IPS-20b (cell line): ENCODE data around the gene CHD9.

Experiments
- H3K27ac ChIP-seq: one replicate; pipeline ENCODE4 v1.5.1; 2013; ENCODE audit warnings: low read length
- H3K27me3 ChIP-seq: 2 replicates; pipeline ENCODE4 v1.6.1; 2013; ENCODE audit warnings: mild to moderate bottlenecking, low read length, inconsistent platforms; ENCODE audit not compliant: insufficient read depth
- H3K36me3 ChIP-seq: 2 replicates; pipeline ENCODE4 v1.6.1; 2013; ENCODE audit warnings: low read depth, mild to moderate bottlenecking, inconsistent platforms, low read length, moderate library complexity; ENCODE audit not compliant: insufficient read depth
- H3K4me1 ChIP-seq: 2 replicates; pipeline ENCODE4 v1.6.1; 2013; ENCODE audit warnings: mild to moderate bottlenecking, control low read depth, inconsistent platforms, low read length, moderate library complexity; ENCODE audit not compliant: insufficient read depth
- H3K4me3 ChIP-seq: 2 replicates; pipeline ENCODE4 v1.5.1; 2013; ENCODE audit warnings: mild to moderate bottlenecking, low read length, inconsistent platforms
- H3K9ac ChIP-seq: 2 replicates; pipeline ENCODE4 v1.6.1; 2013; ENCODE audit warnings: low read depth, mild to moderate bottlenecking, inconsistent platforms, low read length, moderate library complexity
- H3K9me3 ChIP-seq: 2 replicates; pipeline ENCODE4 v1.6.1; 2013; ENCODE audit warnings: mild to moderate bottlenecking, low read depth, low read length, inconsistent platforms; ENCODE audit not compliant: insufficient read depth

The CHD9 gene

DNA sequence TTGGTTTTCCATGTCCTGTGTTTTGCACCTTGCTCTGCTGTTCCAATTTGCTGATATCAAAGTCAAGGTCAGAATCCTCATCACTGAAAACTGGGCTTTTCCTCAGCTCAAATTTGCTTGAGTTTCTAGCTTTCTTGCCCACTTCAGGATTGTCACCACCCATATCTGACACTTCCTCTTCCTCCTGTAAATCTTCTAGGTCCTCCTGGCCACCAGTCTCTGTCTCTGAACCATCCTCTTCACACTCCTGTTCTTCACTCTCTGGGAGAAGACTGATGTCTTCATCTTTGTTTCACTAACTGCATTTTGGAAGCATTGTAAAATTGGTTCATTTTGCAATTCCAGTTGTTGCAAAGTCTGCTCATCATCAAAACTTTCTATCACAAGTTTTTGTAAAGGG lies 316.0 kb downstream of the CHD9 start:
- no peak overlapping the region for H3K4me3 ChIP-seq
- H3K4me1 ChIP-seq = no peaks in the 10 kb centered on the region
- no peak overlapping the region for H3K27ac ChIP-seq
- H3K9ac ChIP-seq = no peak overlapping the region
- H3K9me3 ChIP-seq = no peaks in the 10 kb centered on the region
- H3K27me3 ChIP-seq = no peaks in the 10 kb centered on the region
- no peaks in the 10 kb centered on the region for H3K36me3 ChIP-seq

DNA sequence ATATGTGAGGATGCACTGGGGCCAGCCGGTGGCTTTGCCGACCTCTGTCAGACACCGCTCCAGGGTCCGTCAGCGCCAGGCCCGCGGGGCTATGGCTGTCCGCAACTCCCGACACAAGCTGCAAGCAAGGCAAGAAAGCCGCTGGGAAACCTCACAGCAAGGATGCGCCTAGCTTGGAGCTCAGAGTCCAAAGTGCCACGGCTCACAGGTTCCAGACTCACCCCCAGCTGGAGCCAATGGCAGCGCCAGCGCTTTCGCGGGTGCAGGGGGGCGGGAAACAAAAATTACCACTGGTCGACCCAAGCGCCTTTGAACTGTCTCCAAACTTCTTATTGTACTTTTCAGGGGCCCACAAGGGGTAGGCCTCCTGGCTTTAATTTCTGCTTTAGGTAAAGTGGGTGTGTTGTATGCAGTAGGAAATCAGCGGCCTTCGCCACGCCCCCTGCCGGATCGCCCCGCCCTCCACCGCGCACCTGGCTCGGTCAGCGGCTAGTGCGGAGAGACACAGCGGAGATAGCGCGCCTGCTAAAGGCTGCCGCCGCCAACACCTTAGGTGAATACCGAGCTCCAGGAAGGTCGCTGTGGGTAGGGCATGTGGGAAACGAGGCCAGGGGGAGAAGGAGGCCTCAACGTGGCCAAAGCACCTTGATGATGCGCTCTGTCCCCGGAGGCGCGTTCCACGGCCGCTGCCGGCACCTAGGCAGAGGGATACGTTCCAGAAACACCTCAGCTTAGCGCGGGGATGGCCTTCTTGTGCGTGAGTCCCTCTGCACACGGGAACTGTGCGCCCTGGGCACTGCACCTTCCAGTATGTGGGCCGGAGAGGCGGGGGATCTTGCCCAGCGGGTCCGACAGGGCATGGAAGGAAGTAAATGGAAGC lies 318.4 kb downstream of the CHD9 start:
- Histone ChIP-seq H3K27ac (no peak overlapping the region), H3K4me1 (no peaks in the 10 kb centered on the region), H3K27me3 (no peaks in the 10 kb centered on the region), H3K9ac (no peak overlapping the region), H3K36me3 (no peaks in the 10 kb centered on the region), H3K4me3 (no peak overlapping the region), H3K9me3 (no peaks in the 10 kb centered on the region)

- Histone ChIP-seq H3K9ac (no peak overlapping the region), H3K4me3 (no peak overlapping the region), H3K9me3 (no peaks in the 10 kb centered on the region), H3K27me3 (no peaks in the 10 kb centered on the region), H3K4me1 (no peaks in the 10 kb centered on the region), H3K27ac (no peak overlapping the region), H3K36me3 (no peaks in the 10 kb centered on the region)
These were observed 320.0 kb downstream of the CHD9 start for GRCh38 chr16:53374800-53375199.

DNA sequence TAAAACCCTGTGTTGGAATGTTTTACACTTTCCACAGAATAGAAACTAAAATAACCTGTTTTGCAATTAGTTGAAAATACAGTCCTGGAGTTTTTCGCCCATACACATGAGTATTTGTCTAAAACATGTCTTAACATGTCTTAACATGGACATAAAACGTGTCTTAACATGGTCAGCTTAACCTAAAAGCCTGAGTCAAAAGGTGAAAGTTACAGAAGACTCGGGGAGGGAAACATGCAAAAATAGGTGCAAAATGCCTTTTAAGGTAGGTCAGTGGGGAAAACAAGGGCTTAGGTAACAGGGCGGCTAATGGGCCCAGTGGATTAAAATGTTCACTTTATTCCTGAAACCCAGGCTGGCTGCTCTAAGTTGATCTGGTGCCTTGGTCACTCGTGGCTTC lies 323.3 kb downstream of the CHD9 start:
- Histone ChIP-seq H3K9me3 (no peaks in the 10 kb centered on the region), H3K36me3 (no peaks in the 10 kb centered on the region), H3K27ac (no peak overlapping the region), H3K9ac (no peak overlapping the region), H3K27me3 (no peaks in the 10 kb centered on the region), H3K4me3 (no peak overlapping the region), H3K4me1 (no peaks in the 10 kb centered on the region)
